ENCODE data around the gene LDB3. TPM values are rescaled to one million over a fixed set of nuclear protein-coding genes. Genes with fewer than 3 reads are reported as not detected.

The LDB3 gene
- total and polyA plus RNA-seq, 12 donors, result 162 to 1,738 (median 1,513) TPM

DNA sequence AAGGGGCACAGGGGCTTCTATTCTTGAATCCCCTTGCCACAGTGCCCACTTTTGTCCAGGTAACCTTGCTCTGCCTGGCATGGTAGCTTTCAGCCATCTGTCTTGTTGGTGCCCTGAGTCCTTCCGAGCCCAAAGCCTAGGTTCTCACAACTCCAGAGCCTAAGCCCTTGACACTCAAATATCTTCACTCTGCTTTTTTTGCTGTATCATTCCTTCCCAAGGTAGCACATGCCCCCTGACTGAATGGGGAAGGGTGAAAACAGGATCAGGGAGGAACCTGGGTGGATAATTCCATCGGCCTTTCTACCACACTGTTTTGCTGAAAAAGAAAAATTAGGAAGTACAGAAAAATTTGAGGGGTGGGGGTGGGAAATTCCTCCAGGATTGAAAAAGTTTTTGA is 37.6 kb downstream of the LDB3 start:
- Histone ChIP-seq H3K4me3 (no peak overlapping the region), H3K4me1 (peaks cover 7 to 70% (median 31%) of the 10 kb centered on the region in 9 donors), H3K36me3 (peaks cover 0 to 80% (median 0%) of the 10 kb centered on the region in 9 donors), H3K9me3 (no peaks in the 10 kb centered on the region), H3K27ac (peak overlapping the region in 7 of 10 donors; percentile 4 to 52 (median 44)), H3K27me3 (peaks cover 0 to 39% (median 21%) of the 10 kb centered on the region in 7 donors)
- TF ChIP-seq, protein P1, sequence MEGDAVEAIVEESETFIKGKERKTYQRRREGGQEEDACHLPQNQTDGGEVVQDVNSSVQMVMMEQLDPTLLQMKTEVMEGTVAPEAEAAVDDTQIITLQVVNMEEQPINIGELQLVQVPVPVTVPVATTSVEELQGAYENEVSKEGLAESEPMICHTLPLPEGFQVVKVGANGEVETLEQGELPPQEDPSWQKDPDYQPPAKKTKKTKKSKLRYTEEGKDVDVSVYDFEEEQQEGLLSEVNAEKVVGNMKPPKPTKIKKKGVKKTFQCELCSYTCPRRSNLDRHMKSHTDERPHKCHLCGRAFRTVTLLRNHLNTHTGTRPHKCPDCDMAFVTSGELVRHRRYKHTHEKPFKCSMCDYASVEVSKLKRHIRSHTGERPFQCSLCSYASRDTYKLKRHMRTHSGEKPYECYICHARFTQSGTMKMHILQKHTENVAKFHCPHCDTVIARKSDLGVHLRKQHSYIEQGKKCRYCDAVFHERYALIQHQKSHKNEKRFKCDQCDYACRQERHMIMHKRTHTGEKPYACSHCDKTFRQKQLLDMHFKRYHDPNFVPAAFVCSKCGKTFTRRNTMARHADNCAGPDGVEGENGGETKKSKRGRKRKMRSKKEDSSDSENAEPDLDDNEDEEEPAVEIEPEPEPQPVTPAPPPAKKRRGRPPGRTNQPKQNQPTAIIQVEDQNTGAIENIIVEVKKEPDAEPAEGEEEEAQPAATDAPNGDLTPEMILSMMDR (IDR thresholded peaks at IDR 0.05), result no peak
- DNase-seq, result no peak
- WGBS, 2 donors, result 73 to 87% methylated on average over 2 of the region's 2 CpGs
- intact Hi-C loops (cut with DNase I), result loop anchor here in 2 of 10 donors (5.0 kb wide), 1 partner anchor 191 kb away; no protein-coding TSS in a partner anchor
- ATAC-seq, result no peak

DNA sequence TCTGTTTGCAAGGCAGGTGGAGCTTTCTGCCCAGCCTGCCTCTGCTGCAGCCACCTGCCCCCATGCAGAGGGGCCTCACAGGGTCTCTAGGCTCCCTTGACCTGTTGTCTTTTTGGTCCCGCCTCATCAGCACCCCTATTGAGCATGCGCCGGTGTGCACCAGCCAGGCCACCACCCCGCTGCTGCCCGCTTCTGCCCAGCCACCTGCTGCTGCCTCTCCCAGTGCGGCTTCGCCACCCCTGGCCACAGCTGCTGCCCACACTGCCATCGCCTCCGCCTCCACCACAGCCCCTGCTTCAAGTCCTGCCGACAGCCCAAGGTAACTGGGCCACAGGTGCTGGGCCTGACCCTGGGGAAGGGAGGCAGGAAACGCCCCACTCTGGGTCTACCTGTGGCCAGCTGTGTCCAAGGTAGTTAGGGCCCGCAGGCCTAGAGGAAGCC is 38.1 kb downstream of the LDB3 start:
- TF ChIP-seq, protein P1 (IDR thresholded peaks at IDR 0.05), result no peak
- ATAC-seq, result no peak
- H3K4me3 ChIP-seq, result no peak overlapping the region
- DNase-seq, result no peak
- H3K9me3 ChIP-seq, result no peaks in the 10 kb centered on the region
- WGBS, 2 donors, result 88 to 89% methylated on average over 12 of the region's 12 CpGs
- H3K36me3 ChIP-seq, result peaks cover 0 to 75% (median 0%) of the 10 kb centered on the region in 9 donors
- H3K27me3 ChIP-seq, result peaks cover 0 to 39% (median 21%) of the 10 kb centered on the region in 7 donors
- intact Hi-C loops (cut with DNase I), result loop anchor here in 2 of 10 donors (5.0 kb wide), 1 partner anchor 191 kb away; no protein-coding TSS in a partner anchor
- H3K4me1 ChIP-seq, result peaks cover 8 to 75% (median 33%) of the 10 kb centered on the region in 9 donors
- H3K27ac ChIP-seq, result peak overlapping the region in 8 of 10 donors; percentile 7 to 52 (median 25)

DNA sequence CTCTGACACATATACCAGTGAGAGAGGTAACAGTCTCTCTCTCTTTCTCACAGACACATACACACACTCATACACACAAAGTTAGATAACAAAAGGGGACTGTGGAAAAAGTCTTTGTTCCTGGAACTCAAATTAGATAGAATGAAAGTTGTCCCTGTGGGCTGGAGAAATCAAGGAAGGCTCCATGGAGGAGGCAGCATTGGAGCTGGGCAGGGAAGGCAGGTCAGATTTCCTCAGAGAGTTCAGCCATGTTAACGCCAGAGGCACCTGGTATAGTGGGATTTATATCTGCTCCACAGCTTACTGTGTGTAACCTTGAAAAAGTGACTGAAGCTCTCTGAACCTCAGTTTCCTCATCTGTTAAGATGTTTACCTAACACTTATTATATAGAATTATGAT is 38.7 kb downstream of the LDB3 start:
- Histone ChIP-seq H3K9me3 (no peaks in the 10 kb centered on the region), H3K4me3 (no peak overlapping the region), H3K36me3 (peaks cover 0 to 69% (median 0%) of the 10 kb centered on the region in 9 donors), H3K4me1 (peaks cover 10 to 77% (median 35%) of the 10 kb centered on the region in 9 donors), H3K27me3 (peaks cover 0 to 40% (median 21%) of the 10 kb centered on the region in 7 donors), H3K27ac (peak overlapping the region in 6 of 10 donors; percentile 7 to 52 (median 20))
- intact Hi-C loops (cut with DNase I), result loop anchor here in 2 of 10 donors (5.0 kb wide), 1 partner anchor 190 kb away; no protein-coding TSS in a partner anchor
- ATAC-seq (no peak), DNase-seq (no peak)
- TF ChIP-seq, protein P1 (IDR thresholded peaks at IDR 0.05), result no peak
- 70 to 86% methylated on average over 1 of the region's 1 CpG for WGBS, 2 donors

DNA sequence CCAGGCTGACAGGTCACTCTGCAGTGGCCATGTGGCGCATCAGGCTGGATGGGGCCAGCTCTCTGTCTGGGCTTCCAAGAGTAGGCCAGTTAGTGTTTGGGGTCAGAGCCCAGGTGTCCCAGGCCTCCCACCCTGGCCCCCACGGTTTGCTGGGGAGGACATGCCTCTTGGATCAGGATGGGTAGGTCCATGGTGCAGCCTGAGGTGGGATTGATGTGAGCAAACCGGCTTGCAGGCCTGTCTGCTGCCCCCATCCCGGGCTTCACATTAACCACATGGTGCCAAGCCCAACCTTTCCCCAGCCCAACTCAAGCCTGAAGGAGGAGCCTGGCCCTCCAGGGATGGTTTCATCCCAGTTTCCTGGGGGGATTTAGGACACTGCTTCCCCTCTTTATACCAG is 39.2 kb downstream of the LDB3 start:
- 52 to 64% methylated on average over 4 of the region's 4 CpGs for WGBS, 2 donors
- TF ChIP-seq, protein P1 (IDR thresholded peaks at IDR 0.05), result no peak

More for the DNA sequence above, 39.2 kb downstream of the LDB3 start:
- DNase-seq (no peak), ATAC-seq (no peak)
- H3K27ac ChIP-seq, result peak overlapping the region in 3 of 10 donors; percentile 12 to 49 (median 15)
- H3K36me3 ChIP-seq, result peaks cover 0 to 65% (median 0%) of the 10 kb centered on the region in 9 donors
- no peaks in the 10 kb centered on the region for H3K9me3 ChIP-seq
- H3K4me1 ChIP-seq, result peaks cover 15 to 82% (median 40%) of the 10 kb centered on the region in 9 donors
- peaks cover 0 to 44% (median 21%) of the 10 kb centered on the region in 7 donors for H3K27me3 ChIP-seq
- intact Hi-C loops (cut with DNase I), result loop anchor here in 2 of 10 donors (5.0 kb wide), 1 partner anchor 190 kb away; no protein-coding TSS in a partner anchor
- H3K4me3 ChIP-seq, result no peak overlapping the region

All from heart right ventricle (tissue), 16 donors.